Activated T-helper 2 cell treated with anti-CD3 and anti-CD28 coated beads, Interferon-gamma antibody, Interleukin-2, Interleukin-4, amounts not matched to agents 10 μg/mL and 5 μg/mL and 100 μg/mL, durations not matched to agents 14 hours and 24 hours and 36 hours (primary cell): ENCODE measurements around the gene SDR42E2. TPM values are rescaled to one million over a fixed set of nuclear protein-coding genes. Genes with fewer than 3 reads are reported as not detected.
"Not testable (repeated sequence)": the region's sequence is repeated elsewhere in the genome, so short reads cannot be mapped to it uniquely, and the experiment has no call there.

ENCODE experiments used
- DNase-seq: peaks from one replicate; pipeline ENCODE4 v3.0.0; 2021; ENCODE audit warnings: low spot score
- H3K27ac Mint-ChIP-seq: one replicate; pipeline ENCODE4 v1.8.0; 2021; ENCODE audit warnings: mixed read lengths
- H3K27me3 Mint-ChIP-seq: one replicate; pipeline ENCODE4 v1.8.0; 2021; ENCODE audit warnings: low read depth, mixed read lengths
- H3K36me3 Mint-ChIP-seq: one replicate; pipeline ENCODE4 v1.8.0; 2021; ENCODE audit warnings: low read depth, mixed read lengths
- H3K4me1 Mint-ChIP-seq: one replicate; pipeline ENCODE4 v1.8.0; 2021; ENCODE audit warnings: low read depth, mixed read lengths
- H3K4me3 Mint-ChIP-seq: one replicate; pipeline ENCODE4 v1.8.0; 2021; ENCODE audit warnings: low read depth, mild to moderate bottlenecking, moderate library complexity, mixed read lengths
- H3K9me3 Mint-ChIP-seq: one replicate; pipeline ENCODE4 v1.8.0; 2021; ENCODE audit warnings: mixed read lengths
- intact Hi-C: fragments of 100-400 bp; cut with micrococcal nuclease; formaldehyde crosslinking; loops from one replicate; pipeline ENCODE4 v1.15.1; 2023
- total RNA-seq: library from RNA; stranded (reverse); gene quantifications from 2 replicates; pipeline ENCODE4 v1.2.3, GENCODE V29; 2022

SDR42E2 gene
- total RNA-seq, 1 donor from 2014 or later = 0.09 TPM

- no peaks in the 10 kb centered on the region for H3K27me3 Mint-ChIP-seq
- DNase-seq = no peak
- peaks cover 61% of the 10 kb centered on the region for H3K4me1 Mint-ChIP-seq
- no peaks in the 10 kb centered on the region for H3K9me3 Mint-ChIP-seq
- H3K27ac Mint-ChIP-seq = no peak overlapping the region
- H3K4me3 Mint-ChIP-seq = no peak overlapping the region
- intact Hi-C loops = no loop called here
- H3K36me3 Mint-ChIP-seq = peaks cover 69% of the 10 kb centered on the region
Measured at GRCh38 chr16:22213236-22213635, 50.9 kb downstream of the SDR42E2 start.

- Mint-ChIP-seq H3K9me3 (no peaks in the 10 kb centered on the region), H3K4me3 (no peak overlapping the region), H3K4me1 (peaks cover 58% of the 10 kb centered on the region), H3K36me3 (peaks cover 67% of the 10 kb centered on the region), H3K27ac (peak overlapping the region; percentile 3), H3K27me3 (no peaks in the 10 kb centered on the region)
- intact Hi-C loops = no loop called here
- no peak for DNase-seq
Measured at GRCh38 chr16:22213801-22214200, 51.5 kb downstream of the SDR42E2 start.

- no peak for DNase-seq
- intact Hi-C loops = no loop called here
- H3K9me3 Mint-ChIP-seq = no peaks in the 10 kb centered on the region
- H3K36me3 Mint-ChIP-seq = peaks cover 66% of the 10 kb centered on the region
- no peak overlapping the region for H3K27ac Mint-ChIP-seq
- H3K27me3 Mint-ChIP-seq = no peaks in the 10 kb centered on the region
- peaks cover 54% of the 10 kb centered on the region for H3K4me1 Mint-ChIP-seq
- no peak overlapping the region for H3K4me3 Mint-ChIP-seq
Measured at GRCh38 chr16:22214402-22214801, 52.1 kb downstream of the SDR42E2 start.

DNA sequence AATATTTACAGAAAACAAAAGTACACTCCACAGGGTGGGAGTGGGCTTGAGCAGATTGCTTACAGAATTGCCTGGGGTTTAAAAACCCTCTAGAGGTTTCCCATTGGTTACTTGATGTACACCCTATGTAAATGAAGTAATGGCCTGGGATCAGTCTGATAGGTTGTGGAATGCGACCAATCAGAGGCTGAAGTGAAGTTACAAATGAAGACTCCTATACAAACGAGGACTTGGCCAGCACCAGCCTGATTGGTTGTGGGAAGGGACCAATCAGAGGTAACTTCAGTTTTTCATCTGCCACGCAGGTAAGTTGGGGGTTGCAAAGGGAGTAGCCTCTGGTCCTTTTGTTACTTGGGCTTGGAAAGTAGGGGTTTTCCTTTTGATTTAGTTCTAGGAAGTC, 52.6 kb downstream of the SDR42E2 start:
- intact Hi-C loops = no loop called here
- Mint-ChIP-seq H3K27ac (no peak overlapping the region), H3K27me3 (no peaks in the 10 kb centered on the region), H3K4me3 (no peak overlapping the region), H3K36me3 (peaks cover 66% of the 10 kb centered on the region), H3K9me3 (no peaks in the 10 kb centered on the region), H3K4me1 (peaks cover 53% of the 10 kb centered on the region)
- no peak for DNase-seq

GRCh38 chr16:22216191-22216831, 54.0 kb downstream of the SDR42E2 start:
- H3K27me3 Mint-ChIP-seq = no peaks in the 10 kb centered on the region
- H3K36me3 Mint-ChIP-seq = peaks cover 60% of the 10 kb centered on the region
- no peaks in the 10 kb centered on the region for H3K9me3 Mint-ChIP-seq
- DNase-seq = no peak
- peak overlapping the region; percentile 89 for H3K27ac Mint-ChIP-seq
- intact Hi-C loops = loop anchor here (2.0 kb wide), 2 partner anchors 16 to 26 kb away; no protein-coding TSS in a partner anchor
- H3K4me3 Mint-ChIP-seq = peak overlapping the region; percentile 64
- peaks cover 46% of the 10 kb centered on the region for H3K4me1 Mint-ChIP-seq

GRCh38 chr16:22216832-22217225, 54.5 kb downstream of the SDR42E2 start:
- not testable (repeated sequence) for H3K9me3 Mint-ChIP-seq, DNase-seq, H3K27me3 Mint-ChIP-seq, H3K4me3 Mint-ChIP-seq
- Mint-ChIP-seq H3K4me1 (peaks cover 44% of the 10 kb centered on the region), H3K27ac (peak overlapping the region; percentile 89), H3K36me3 (peaks cover 55% of the 10 kb centered on the region)
- intact Hi-C loops = loop anchor here (2.0 kb wide), 2 partner anchors 16 to 26 kb away; no protein-coding TSS in a partner anchor

DNA sequence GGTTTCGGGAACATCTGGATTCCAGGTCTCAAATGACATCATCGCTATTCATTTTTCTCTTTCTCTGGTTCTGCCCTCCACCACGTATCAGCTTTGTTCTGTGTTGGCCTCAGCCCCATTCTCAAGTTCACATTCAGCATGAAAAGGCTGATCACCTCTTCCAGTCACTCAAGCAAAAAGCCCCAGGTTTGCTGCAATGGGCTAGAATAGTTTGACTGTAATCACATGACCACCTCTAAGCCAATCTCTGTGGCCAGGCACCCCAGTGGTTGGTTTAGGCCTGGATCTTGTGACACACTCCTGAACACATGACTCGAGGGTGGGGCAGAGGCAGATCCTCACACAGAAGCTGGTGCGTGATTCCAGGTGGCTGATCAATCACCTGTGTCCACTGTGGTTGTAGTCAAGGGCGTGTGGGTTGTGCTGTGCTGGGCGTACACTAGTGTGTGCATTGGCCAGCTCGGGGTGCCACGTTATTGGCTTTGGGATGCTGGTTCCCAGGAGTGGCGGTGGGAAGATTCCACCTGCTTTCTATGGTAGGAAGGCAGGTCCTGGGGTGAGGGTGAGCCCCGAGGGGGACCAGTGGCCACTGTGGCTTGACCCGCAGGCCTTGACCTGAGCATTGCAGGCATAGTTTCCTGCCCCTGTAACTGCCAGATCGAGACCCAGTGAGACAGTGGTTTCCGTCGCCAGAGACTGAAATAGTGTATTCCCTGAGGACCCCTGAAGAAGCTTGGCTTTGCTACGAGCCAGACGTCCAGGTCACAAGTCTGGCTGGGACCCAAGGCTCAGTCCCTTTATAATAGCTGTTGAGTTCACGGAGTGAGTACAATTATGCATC, 55.8 kb downstream of the SDR42E2 start:
- Mint-ChIP-seq H3K27me3 (no peaks in the 10 kb centered on the region), H3K27ac (peak overlapping the region; percentile 76), H3K36me3 (peaks cover 48% of the 10 kb centered on the region), H3K9me3 (no peaks in the 10 kb centered on the region), H3K4me1 (peaks cover 46% of the 10 kb centered on the region), H3K4me3 (no peak overlapping the region)
- no peak for DNase-seq
- intact Hi-C loops = loop anchor here (2.0 kb wide), 2 partner anchors 15 to 27 kb away; no protein-coding TSS in a partner anchor

- Mint-ChIP-seq H3K4me3 (no peak overlapping the region), H3K36me3 (peaks cover 41% of the 10 kb centered on the region), H3K9me3 (no peaks in the 10 kb centered on the region), H3K4me1 (peaks cover 41% of the 10 kb centered on the region), H3K27ac (peak overlapping the region; percentile 7), H3K27me3 (no peaks in the 10 kb centered on the region)
- no peak for DNase-seq
- intact Hi-C loops = no loop called here
Measured at GRCh38 chr16:22219389-22220068, 57.2 kb downstream of the SDR42E2 start.

GRCh38 chr16:22220069-22220440, 57.7 kb downstream of the SDR42E2 start:
- Mint-ChIP-seq H3K9me3 (no peaks in the 10 kb centered on the region), H3K4me3 (no peak overlapping the region), H3K27me3 (no peaks in the 10 kb centered on the region), H3K4me1 (peaks cover 37% of the 10 kb centered on the region), H3K36me3 (peaks cover 39% of the 10 kb centered on the region), H3K27ac (peak overlapping the region; percentile 7)
- DNase-seq = no peak
- intact Hi-C loops = no loop called here

GRCh38 chr16:22220714-22221113, 58.4 kb downstream of the SDR42E2 start:
- no peaks in the 10 kb centered on the region for H3K9me3 Mint-ChIP-seq

GRCh38 chr16:22222006-22222405, 59.7 kb downstream of the SDR42E2 start:
- Mint-ChIP-seq H3K4me3 (no peak overlapping the region), H3K4me1 (peaks cover 18% of the 10 kb centered on the region), H3K27me3 (no peaks in the 10 kb centered on the region), H3K9me3 (no peaks in the 10 kb centered on the region), H3K36me3 (peaks cover 42% of the 10 kb centered on the region), H3K27ac (no peak overlapping the region)
- intact Hi-C loops = no loop called here
- no peak for DNase-seq

More at GRCh38 chr16:22220714-22221113, 58.4 kb downstream of the SDR42E2 start:
- intact Hi-C loops = no loop called here
- DNase-seq = no peak
- Mint-ChIP-seq H3K27me3 (no peaks in the 10 kb centered on the region), H3K36me3 (peaks cover 40% of the 10 kb centered on the region), H3K27ac (peak overlapping the region; percentile 17), H3K4me1 (peaks cover 30% of the 10 kb centered on the region), H3K4me3 (no peak overlapping the region)

DNA sequence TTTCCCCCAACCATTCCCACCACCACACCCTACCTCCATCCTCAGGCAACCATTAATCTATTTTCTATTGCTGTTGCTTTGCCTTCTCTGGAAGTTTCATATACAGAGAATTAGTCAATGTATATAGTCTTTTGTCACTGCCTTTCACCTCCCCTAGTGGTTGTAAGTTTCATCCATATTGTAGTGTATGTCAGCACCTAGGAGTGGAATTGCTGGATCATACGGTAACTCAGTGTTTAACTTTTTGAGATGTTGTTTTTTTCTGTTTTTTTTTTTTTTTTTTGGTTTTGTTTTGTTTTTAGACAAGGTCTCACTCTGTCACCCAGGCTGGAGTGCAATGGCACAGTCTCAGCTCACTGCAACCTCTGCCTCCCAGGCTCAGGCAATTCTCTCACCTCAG, 60.7 kb downstream of the SDR42E2 start:
- Mint-ChIP-seq H3K27me3 (no peaks in the 10 kb centered on the region), H3K9me3 (no peaks in the 10 kb centered on the region), H3K4me3 (no peak overlapping the region), H3K36me3 (peaks cover 40% of the 10 kb centered on the region), H3K27ac (peak overlapping the region; percentile 52), H3K4me1 (peaks cover 14% of the 10 kb centered on the region)
- intact Hi-C loops = no loop called here
- DNase-seq = no peak
